Aorta (tissue), 5 donors: ENCODE measurements around the gene BSDC1. TPM values are rescaled to one million over a fixed set of nuclear protein-coding genes. Genes with fewer than 3 reads are reported as not detected.
"Not testable (repeated sequence)": the region's sequence is repeated elsewhere in the genome, so short reads cannot be mapped to it uniquely, and the experiment has no call there.

Source experiments
- ATAC-seq: fragments of 200-7000 bp; cut with Tn5 transposase; one replicate; pipeline ENCODE4 v1.9.1; 2022; ENCODE audit warnings: moderate library complexity; ENCODE audit not compliant: low FRiP score
- DNase-seq, 2 donors: peaks; one replicate each; pipeline ENCODE4 v3.0.0-alpha.2; 2020
- H3K27ac ChIP-seq, 2 donors: one replicate each; pipeline ENCODE4 v1.5.1; 2013; ENCODE audit warnings: low read length in 2 of 2, mild to moderate bottlenecking in 2 of 2, moderate library complexity in 2 of 2, control low read depth in 1 of 2, inconsistent platforms in 1 of 2, low read depth in 1 of 2
- H3K27me3 ChIP-seq, 2 donors: one replicate each; pipeline ENCODE4 v1.6.1; 2013; ENCODE audit warnings: control low read depth in 1 of 2, low read length in 1 of 2, mild to moderate bottlenecking in 1 of 2, moderate library complexity in 1 of 2; ENCODE audit not compliant: insufficient read depth in 2 of 2, control insufficient read depth in 1 of 2
- H3K36me3 ChIP-seq, 2 donors: one replicate each; pipeline ENCODE4 v1.6.1; 2013; ENCODE audit warnings: control low read depth in 1 of 2, low read length in 1 of 2, mild to moderate bottlenecking in 1 of 2; ENCODE audit not compliant: insufficient read depth in 2 of 2, control insufficient read depth in 1 of 2
- H3K4me1 ChIP-seq, 2 donors: one replicate each; pipeline ENCODE4 v1.6.1; 2013; ENCODE audit warnings: low read length in 2 of 2, control low read depth in 1 of 2, mild to moderate bottlenecking in 1 of 2, moderate library complexity in 1 of 2; ENCODE audit not compliant: insufficient read depth in 2 of 2, control insufficient read depth in 1 of 2
- H3K4me3 ChIP-seq, 2 donors: one replicate each; pipeline ENCODE4 v1.5.1; 2013; ENCODE audit warnings: low read length in 2 of 2, control low read depth in 1 of 2, mild to moderate bottlenecking in 1 of 2
- H3K9me3 ChIP-seq: one replicate; pipeline ENCODE4 v1.6.1; 2013; ENCODE audit warnings: mild to moderate bottlenecking, low read length; ENCODE audit not compliant: control insufficient read depth
- WGBS, 2 donors: extraction: QIAGEN DNeasy Blood & Tissue Kit; methylation state at CpG; one replicate each; pipeline ENCODE4 v1.1.7; 2013; 5-methylcytosine and 5-hydroxymethylcytosine counted together
- intact Hi-C, 2 donors: fragments of 100-400 bp; cut with DNase I; formaldehyde crosslinking; loops; one replicate each; pipeline versions ENCODE4 v1.14.2 to v1.15.0; 2022
- polyA plus RNA-seq, 2 donors: library from polyadenylated mRNA; stranded (reverse); fragments of 200-250 nt; gene quantifications; one replicate each; pipeline ENCODE4 v1.2.3, GENCODE V29; 2013
- total RNA-seq, 2 donors: library from RNA; stranded (reverse); fragmentation: NEBNext Ultra II Directional; extraction: Animal tissue kit (Norgen Biotek cat#: 25700); gene quantifications; one replicate each; pipeline ENCODE4 v1.2.1, GENCODE V29; 2021
- donor health status: healthy with polysubstance abuse.
- donor health status: Bipolar disorder and iron deficiency.
- donor health status: DM: no; HTN: no; CAD: no.
- donor health status: DM: no; HTN: no; CAD: no.
- donor health status: DM: yes; HTN: yes; CAD: no.

BSDC1 gene
- total and polyA plus RNA-seq, 4 donors: 26.4 to 62.8 (median 49.1) TPM

- ATAC-seq, H3K9me3 ChIP-seq, H3K4me3 ChIP-seq, DNase-seq, intact Hi-C loops, H3K4me1 ChIP-seq, H3K36me3 ChIP-seq, H3K27ac ChIP-seq, H3K27me3 ChIP-seq: not testable (repeated sequence)
- 90 to 94% methylated on average over 6 of the region's 6 CpGs for WGBS, 2 donors
Observed at GRCh38 chr1:32355778-32356177, 38.5 kb downstream of the BSDC1 start.

GRCh38 chr1:32353886-32354570 is 40.2 kb downstream of the BSDC1 start:
- Histone ChIP-seq H3K27me3 (no peaks in the 10 kb centered on the region), H3K27ac (no peak overlapping the region), H3K9me3 (no peaks in the 10 kb centered on the region), H3K4me1 (no peaks in the 10 kb centered on the region), H3K4me3 (no peak overlapping the region), H3K36me3 (no peaks in the 10 kb centered on the region)
- peak; percentile 2 for ATAC-seq
- 8 to 13% methylated on average over 2 of the region's 2 CpGs for WGBS, 2 donors
- intact Hi-C loops: no loop called here
- DNase-seq: peak in 1 of 2 donors; percentile 68

- no peak for ATAC-seq
- H3K4me3 ChIP-seq: no peak overlapping the region
- WGBS, 2 donors: 50% methylated on average over 2 of the region's 2 CpGs
- no peaks in the 10 kb centered on the region for H3K36me3 ChIP-seq
- H3K27ac ChIP-seq: no peak overlapping the region
- no peak for DNase-seq
- no peaks in the 10 kb centered on the region for H3K27me3 ChIP-seq
- no peaks in the 10 kb centered on the region for H3K4me1 ChIP-seq
- H3K9me3 ChIP-seq: no peaks in the 10 kb centered on the region
- intact Hi-C loops: no loop called here
Observed at GRCh38 chr1:32353431-32353830, 40.8 kb downstream of the BSDC1 start.

GRCh38 chr1:32352831-32353383 is 41.3 kb downstream of the BSDC1 start:
- DNase-seq (no peak), ATAC-seq (no peak)
- Histone ChIP-seq H3K4me1 (no peaks in the 10 kb centered on the region), H3K27ac (peak overlapping the region in 1 of 2 donors; percentile 19), H3K4me3 (no peak overlapping the region), H3K36me3 (no peaks in the 10 kb centered on the region), H3K9me3 (no peaks in the 10 kb centered on the region), H3K27me3 (no peaks in the 10 kb centered on the region)
- intact Hi-C loops: no loop called here
- 63 to 64% methylated on average over 2 of the region's 2 CpGs for WGBS, 2 donors

- no peak for DNase-seq
- Histone ChIP-seq H3K9me3 (no peaks in the 10 kb centered on the region), H3K27me3 (no peaks in the 10 kb centered on the region), H3K27ac (peak overlapping the region in 1 of 2 donors; percentile 58), H3K36me3 (no peaks in the 10 kb centered on the region), H3K4me3 (peak overlapping the region; percentile 49 to 62), H3K4me1 (no peaks in the 10 kb centered on the region)
- 29 to 34% methylated on average over 8 of the region's 8 CpGs for WGBS, 2 donors
- ATAC-seq: no peak
- intact Hi-C loops: no loop called here
Observed at GRCh38 chr1:32352239-32352745, 41.9 kb downstream of the BSDC1 start.

- ATAC-seq: peak; percentile 94
- no peaks in the 10 kb centered on the region for H3K36me3 ChIP-seq
- intact Hi-C loops: no loop called here
- H3K4me3 ChIP-seq: peak overlapping the region; percentile 61 to 62
- WGBS, 2 donors: 1% methylated on average over 68 to 75 of the region's 75 CpGs
- no peaks in the 10 kb centered on the region for H3K4me1 ChIP-seq
- no peaks in the 10 kb centered on the region for H3K9me3 ChIP-seq
- H3K27me3 ChIP-seq: no peaks in the 10 kb centered on the region
- peak overlapping the region in 1 of 2 donors; percentile 58 for H3K27ac ChIP-seq
- peak; percentile 96 to 98 for DNase-seq
Observed at GRCh38 chr1:32351399-32352238, 42.6 kb downstream of the BSDC1 start.

- H3K36me3 ChIP-seq: no peaks in the 10 kb centered on the region
- intact Hi-C loops: no loop called here
- WGBS, 2 donors: 20% methylated on average over 28 of the region's 28 CpGs
- peak overlapping the region in 1 of 2 donors; percentile 25 for H3K27ac ChIP-seq
- H3K4me1 ChIP-seq: no peaks in the 10 kb centered on the region
- H3K4me3 ChIP-seq: peak overlapping the region; percentile 61 to 62
- peak; percentile 85 for ATAC-seq
- no peaks in the 10 kb centered on the region for H3K9me3 ChIP-seq
- DNase-seq: peak; percentile 82 to 94
- no peaks in the 10 kb centered on the region for H3K27me3 ChIP-seq
Observed at GRCh38 chr1:32350785-32351398, 43.3 kb downstream of the BSDC1 start.

GRCh38 chr1:32349211-32349708 is 45.0 kb downstream of the BSDC1 start:
- intact Hi-C loops: no loop called here
- peak; percentile 69 to 79 for DNase-seq
- Histone ChIP-seq H3K27me3 (no peaks in the 10 kb centered on the region), H3K4me3 (no peak overlapping the region), H3K4me1 (no peaks in the 10 kb centered on the region), H3K27ac (no peak overlapping the region), H3K36me3 (no peaks in the 10 kb centered on the region), H3K9me3 (no peaks in the 10 kb centered on the region)
- no peak for ATAC-seq
- 66% methylated on average over 8 of the region's 8 CpGs for WGBS, 2 donors
